K562 (cell line): ENCODE results near the gene ZNF692. TPM values are rescaled to one million over a fixed set of nuclear protein-coding genes. Genes with fewer than 3 reads are reported as not detected.

Experiments
- ARHGAP35 ChIP-seq: fragments of 450-650 bp; IDR thresholded peaks from 2 replicates; pipeline ENCODE4 v1.6.1; 2018; ENCODE audit not compliant: partially characterized antibody
- ASH1L ChIP-seq: fragments of 450-650 bp; IDR thresholded peaks from 2 replicates; pipeline ENCODE4 v1.6.1; 2018; ENCODE audit warnings: borderline replicate concordance, mild to moderate bottlenecking, low read depth; ENCODE audit not compliant: partially characterized antibody
- CEBPG ChIP-seq, 3 experiments: fragments of 200-800 bp in 1 of 3; sonication (Bioruptor generic) in 1 of 3; sonication (generic) in 1 of 3; formaldehyde crosslinking in 1 of 3; IDR thresholded peaks in 2 of 3; conservative IDR thresholded peaks in 1 of 3; 2 replicates each; pipeline versions ENCODE4 v1.6.1 to v1.8.0; 2016 to 2022; ENCODE audit warnings: missing compliant biosample characterization in 2 of 3, missing genetic modification characterization in 2 of 3, mild to moderate bottlenecking in 1 of 3, missing genetic modification reagents in 1 of 3
- CHD2 ChIP-seq: IDR thresholded peaks from 2 replicates; pipeline ENCODE4 v1.6.1; 2011; ENCODE audit warnings: low read depth, low read length
- EP400 ChIP-seq: fragments of 450-650 bp; IDR thresholded peaks from 2 replicates; pipeline ENCODE4 v1.6.1; 2017; ENCODE audit warnings: antibody characterized with exemption, mild to moderate bottlenecking, moderate library complexity
- FOS ChIP-seq: IDR thresholded peaks from 3 replicates; pipeline ENCODE4 v1.6.1; 2011; ENCODE audit not compliant: insufficient read length; ENCODE audit errors: extremely low read depth
- GABPB2 ChIP-seq: fragments of 250-450 bp; sonication (Bioruptor Pico); conservative IDR thresholded peaks from 2 replicates; pipeline ENCODE4 v1.5.1; 2021; ENCODE audit warnings: mild to moderate bottlenecking
- HNRNPK ChIP-seq: fragments of 200-400 bp; formaldehyde crosslinking; IDR thresholded peaks from one replicate; pipeline ENCODE4 v1.6.1; 2018; ENCODE audit warnings: mild to moderate bottlenecking, low read depth, low read length; ENCODE audit not compliant: poor library complexity, severe bottlenecking
- HNRNPUL1 ChIP-seq: fragments of 200-400 bp; formaldehyde crosslinking; IDR thresholded peaks from 2 replicates; pipeline ENCODE4 v1.6.1; 2017; ENCODE audit warnings: low read length
- IFI16 ChIP-seq: fragments of 250-450 bp; sonication (Bioruptor Pico); IDR thresholded peaks from 2 replicates; pipeline ENCODE4 v2.1.2; 2022; ENCODE audit warnings: mild to moderate bottlenecking, inconsistent platforms
- MIER1 ChIP-seq: fragments of 450-650 bp; IDR thresholded peaks from 2 replicates; pipeline ENCODE4 v1.6.1; 2016; ENCODE audit warnings: antibody characterized with exemption, mild to moderate bottlenecking, low read depth
- NFATC3 ChIP-seq: fragments of 450-650 bp; IDR thresholded peaks from 2 replicates; pipeline ENCODE4 v1.6.1; 2017; ENCODE audit warnings: mild to moderate bottlenecking
- NONO ChIP-seq, 2 experiments: fragments of 200-400 bp in 1 of 2; fragments of 450-650 bp in 1 of 2; formaldehyde crosslinking in 1 of 2; IDR thresholded peaks; 2 replicates each; pipeline ENCODE4 v1.6.1; 2017; ENCODE audit warnings: low read depth in 2 of 2, mild to moderate bottlenecking in 2 of 2, moderate library complexity in 2 of 2, low read length in 1 of 2
- NR1H2 ChIP-seq: sonication (generic); formaldehyde crosslinking; IDR thresholded peaks from 2 replicates; pipeline ENCODE4 v1.4.0; 2020; ENCODE audit warnings: mild to moderate bottlenecking, missing genetic modification reagents
- RFX1 ChIP-seq: fragments of 450-650 bp; IDR thresholded peaks from 2 replicates; pipeline ENCODE4 v1.6.1; 2016; ENCODE audit warnings: mild to moderate bottlenecking, moderate library complexity
- SAP30 ChIP-seq: fragments of 200-600 bp; sonication (generic); IDR thresholded peaks from 2 replicates; pipeline ENCODE4 v1.6.1; 2012; ENCODE audit warnings: borderline replicate concordance, low read depth, mild to moderate bottlenecking, moderate library complexity, low read length, control low read depth, inconsistent platforms; ENCODE audit not compliant: insufficient read depth, poor library complexity, severe bottlenecking
- SLC30A9 ChIP-seq: fragments of 250-450 bp; sonication (Bioruptor Pico); IDR thresholded peaks from 2 replicates; pipeline ENCODE4 v1.8.0; 2022; ENCODE audit warnings: mild to moderate bottlenecking, moderate library complexity
- SRSF3 ChIP-seq: fragments of 200-400 bp; formaldehyde crosslinking; IDR thresholded peaks from 2 replicates; pipeline ENCODE4 v1.6.1; 2016; ENCODE audit warnings: mild to moderate bottlenecking, low read length, moderate library complexity; ENCODE audit not compliant: insufficient read depth
- TGIF2 ChIP-seq: sonication (generic); formaldehyde crosslinking; IDR thresholded peaks from 2 replicates; pipeline ENCODE4 v1.8.1; 2022; ENCODE audit warnings: mild to moderate bottlenecking, missing genetic modification reagents, moderate library complexity
- TOE1 ChIP-seq, 2 experiments: fragments of 450-650 bp in 1 of 2; sonication (generic) in 1 of 2; formaldehyde crosslinking in 1 of 2; IDR thresholded peaks; 2 replicates each; pipeline versions ENCODE4 v1.7.1 to v1.8.0; 2016 to 2022; ENCODE audit warnings: borderline replicate concordance in 2 of 2, mild to moderate bottlenecking in 2 of 2, antibody characterized with exemption in 1 of 2, inconsistent platforms in 1 of 2, low read depth in 1 of 2, missing genetic modification reagents in 1 of 2, moderate library complexity in 1 of 2
- ZC3H8 ChIP-seq: fragments of 450-650 bp; IDR thresholded peaks from 2 replicates; pipeline ENCODE4 v1.6.1; 2017
- ZNF124 ChIP-seq: sonication (generic); formaldehyde crosslinking; IDR thresholded peaks from 2 replicates; pipeline ENCODE4 v1.8.1; 2022; ENCODE audit warnings: missing genetic modification reagents
- ZNF324 ChIP-seq: fragments of 250-450 bp; sonication (Bioruptor Pico); IDR thresholded peaks from 2 replicates; pipeline ENCODE4 v1.4.0; 2020; ENCODE audit warnings: mild to moderate bottlenecking
- ZSCAN32 ChIP-seq: fragments of 450-650 bp; formaldehyde crosslinking; IDR thresholded peaks from 2 replicates; pipeline ENCODE4 v1.4.0; 2020; ENCODE audit warnings: mild to moderate bottlenecking, moderate library complexity
- polyA plus RNA-seq, 8 experiments: library from polyadenylated mRNA; depleted of rRNA in 4 of 8; stranded (reverse) in 5 of 8; unstranded in 3 of 8; fragments of >200 nt; fragmentation: Nextera tagmentation in 2 of 8; fragmentation: Illumina TruSeq in 1 of 8; extraction: Ambion mirVana in 2 of 8; extraction: Trizol in 1 of 8; gene quantifications; 2 replicates each; pipeline versions ENCODE4 v1.2.1 to v1.2.3, GENCODE V29; 2011 to 2014; ENCODE audit warnings: inconsistent platforms in 1 of 8, missing spikeins in 1 of 8
- total RNA-seq, 7 experiments: library from RNA; depleted of rRNA in 6 of 7; stranded (reverse); fragments of >200 nt in 6 of 7; fragmentation: Illumina TruSeq in 2 of 7; extraction: Trizol in 2 of 7; gene quantifications; 2 replicates each; pipeline versions ENCODE4 v1.2.1 to v1.2.3, GENCODE V29; 2011 to 2021; ENCODE audit warnings: low replicate concordance in 1 of 7
- TF ChIP-seq, protein P1 (sequence below), 2 experiments: fragments of 450-650 bp; conservative IDR thresholded peaks; 2 replicates each; pipeline ENCODE4 v1.6.1; 2017; ENCODE audit warnings: mild to moderate bottlenecking in 2 of 2, moderate library complexity in 2 of 2
- TF ChIP-seq, protein P2 (sequence below): fragments of 450-650 bp; formaldehyde crosslinking; IDR thresholded peaks from 2 replicates; pipeline ENCODE4 v1.4.0; 2020; ENCODE audit warnings: mild to moderate bottlenecking

ZNF692 gene
- total and polyA plus RNA-seq, 9 of the 15 experiments (the other 6 are each of a cell fraction or from before 2014, with no cell fraction given) = 8.4 to 143 (median 55.9) TPM

DNA sequence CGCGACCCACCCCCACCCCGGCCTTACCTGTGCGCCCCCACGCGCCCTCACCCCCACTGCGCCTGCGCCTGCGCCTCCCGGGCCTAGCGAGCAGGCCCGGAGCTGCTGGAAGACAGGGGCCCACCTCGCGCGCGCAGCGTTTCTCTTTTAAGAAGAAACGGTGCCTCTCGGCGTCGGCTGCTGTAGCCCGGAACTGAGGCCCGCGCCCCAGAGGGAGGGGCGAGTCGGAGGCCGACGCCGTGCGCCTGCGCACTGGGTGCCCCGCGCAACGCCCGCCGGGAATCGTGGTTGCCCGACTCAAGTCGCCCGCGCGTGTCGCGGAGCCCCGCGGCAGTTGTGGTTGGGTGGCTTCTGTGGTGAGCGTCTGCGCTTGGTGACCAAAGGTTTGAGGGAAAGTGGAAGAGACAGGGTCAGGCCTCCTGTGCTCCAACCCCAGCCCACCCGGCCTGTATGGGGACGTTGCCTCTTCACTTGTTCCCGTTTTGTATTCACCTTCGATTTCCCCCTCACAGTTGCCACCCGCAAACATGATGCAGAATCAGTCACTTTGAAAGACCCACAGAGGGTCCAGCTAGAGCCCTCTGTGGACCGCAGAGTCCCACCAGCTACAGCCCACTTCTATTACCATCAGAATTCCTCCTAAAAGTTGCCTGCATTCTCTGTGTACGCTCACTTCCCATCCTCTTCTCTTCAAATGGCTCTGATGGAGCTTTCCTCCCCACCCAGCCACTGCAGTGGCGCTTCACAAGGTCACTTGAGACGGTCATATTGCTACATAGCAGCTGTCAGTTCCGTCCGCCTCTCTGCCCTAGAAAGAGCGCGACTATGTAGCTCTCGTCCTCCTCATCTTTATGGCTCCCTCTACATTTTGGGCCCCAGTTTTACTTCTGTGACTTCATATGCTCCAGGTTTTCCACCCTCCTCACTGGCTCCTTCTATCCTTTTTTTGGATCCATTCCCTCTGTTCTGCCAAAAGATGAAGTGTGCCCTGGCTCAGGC, at the start of gene ZNF692 (continued):
- TF ChIP-seq, protein P1, sequence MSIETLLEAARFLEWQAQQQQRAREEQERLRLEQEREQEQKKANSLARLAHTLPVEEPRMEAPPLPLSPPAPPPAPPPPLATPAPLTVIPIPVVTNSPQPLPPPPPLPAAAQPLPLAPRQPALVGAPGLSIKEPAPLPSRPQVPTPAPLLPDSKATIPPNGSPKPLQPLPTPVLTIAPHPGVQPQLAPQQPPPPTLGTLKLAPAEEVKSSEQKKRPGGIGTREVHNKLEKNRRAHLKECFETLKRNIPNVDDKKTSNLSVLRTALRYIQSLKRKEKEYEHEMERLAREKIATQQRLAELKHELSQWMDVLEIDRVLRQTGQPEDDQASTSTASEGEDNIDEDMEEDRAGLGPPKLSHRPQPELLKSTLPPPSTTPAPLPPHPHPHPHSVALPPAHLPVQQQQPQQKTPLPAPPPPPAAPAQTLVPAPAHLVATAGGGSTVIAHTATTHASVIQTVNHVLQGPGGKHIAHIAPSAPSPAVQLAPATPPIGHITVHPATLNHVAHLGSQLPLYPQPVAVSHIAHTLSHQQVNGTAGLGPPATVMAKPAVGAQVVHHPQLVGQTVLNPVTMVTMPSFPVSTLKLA (conservative IDR thresholded peaks at IDR 0.05) = peak; percentile 57 to 71
- TF ChIP-seq SRSF3 = no peak
- TF ChIP-seq SLC30A9 (CRISPR knock-in tag) = no peak
- TF ChIP-seq TGIF2 (CRISPR knock-in tag) = no peak
- no peak for TF ChIP-seq ZC3H8
- no peak for TF ChIP-seq MIER1
- no peak for TF ChIP-seq ZSCAN32 (CRISPR knock-in tag)
- TF ChIP-seq FOS = no peak
- peak; percentile 29 for TF ChIP-seq SAP30
- TF ChIP-seq CHD2 = no peak
- TF ChIP-seq NFATC3 = no peak
- TF ChIP-seq ASH1L = no peak
- peak; percentile 62; the same call in 1 of the 2 replicates for TF ChIP-seq TOE1 (IDR thresholded peaks at IDR 0.05; ENCODE audit: borderline replicate concordance)
- TF ChIP-seq TOE1 (CRISPR knock-in tag; IDR thresholded peaks at IDR 0.05; ENCODE audit: borderline replicate concordance, low read depth) = no peak
- no peak for TF ChIP-seq ZNF124 (CRISPR knock-in tag)
- TF ChIP-seq CEBPG (CRISPR knock-in tag; IDR thresholded peaks at IDR 0.05) = peak; percentile 69; the same call in 1 of the 2 replicates
- TF ChIP-seq CEBPG (tag; conservative IDR thresholded peaks at IDR 0.05 in 1 of 2, IDR thresholded peaks at IDR 0.05 in 1 of 2) = peak; percentile 37 to 59; a peak in 2 of 4 replicates
- TF ChIP-seq ARHGAP35 = no peak
- no peak for TF ChIP-seq GABPB2
- no peak for TF ChIP-seq NR1H2 (CRISPR knock-in tag)
- TF ChIP-seq, protein P2, sequence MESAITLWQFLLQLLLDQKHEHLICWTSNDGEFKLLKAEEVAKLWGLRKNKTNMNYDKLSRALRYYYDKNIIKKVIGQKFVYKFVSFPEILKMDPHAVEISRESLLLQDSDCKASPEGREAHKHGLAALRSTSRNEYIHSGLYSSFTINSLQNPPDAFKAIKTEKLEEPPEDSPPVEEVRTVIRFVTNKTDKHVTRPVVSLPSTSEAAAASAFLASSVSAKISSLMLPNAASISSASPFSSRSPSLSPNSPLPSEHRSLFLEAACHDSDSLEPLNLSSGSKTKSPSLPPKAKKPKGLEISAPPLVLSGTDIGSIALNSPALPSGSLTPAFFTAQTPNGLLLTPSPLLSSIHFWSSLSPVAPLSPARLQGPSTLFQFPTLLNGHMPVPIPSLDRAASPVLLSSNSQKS (CRISPR knock-in tag) = no peak
- no peak for TF ChIP-seq RFX1
- no peak; the same call in 1 of the 2 replicates for TF ChIP-seq EP400
- no peak for TF ChIP-seq IFI16
- no peak for TF ChIP-seq HNRNPUL1
- no peak for TF ChIP-seq ZNF324 (CRISPR knock-in tag)
- peak; percentile 1 to 43; a peak in 3 of 4 replicates for TF ChIP-seq NONO (IDR thresholded peaks at IDR 0.05; ENCODE audit: low read depth in 2 of 2, low read length in 1 of 2)
- no peak for TF ChIP-seq HNRNPK
